ENCODE measurements around the gene CHSY1.
A peak's percentile ranks its signal among the peaks of the same experiment; 100 is the strongest.
"Not testable (repeated sequence)": the region's sequence is repeated elsewhere in the genome, so short reads cannot be mapped to it uniquely, and the experiment has no call there.

Gene CHSY1

GRCh38 chr15:101129851-101130380 lies 121.9 kb downstream of the CHSY1 start:
- TF ChIP-seq, protein P1, sequence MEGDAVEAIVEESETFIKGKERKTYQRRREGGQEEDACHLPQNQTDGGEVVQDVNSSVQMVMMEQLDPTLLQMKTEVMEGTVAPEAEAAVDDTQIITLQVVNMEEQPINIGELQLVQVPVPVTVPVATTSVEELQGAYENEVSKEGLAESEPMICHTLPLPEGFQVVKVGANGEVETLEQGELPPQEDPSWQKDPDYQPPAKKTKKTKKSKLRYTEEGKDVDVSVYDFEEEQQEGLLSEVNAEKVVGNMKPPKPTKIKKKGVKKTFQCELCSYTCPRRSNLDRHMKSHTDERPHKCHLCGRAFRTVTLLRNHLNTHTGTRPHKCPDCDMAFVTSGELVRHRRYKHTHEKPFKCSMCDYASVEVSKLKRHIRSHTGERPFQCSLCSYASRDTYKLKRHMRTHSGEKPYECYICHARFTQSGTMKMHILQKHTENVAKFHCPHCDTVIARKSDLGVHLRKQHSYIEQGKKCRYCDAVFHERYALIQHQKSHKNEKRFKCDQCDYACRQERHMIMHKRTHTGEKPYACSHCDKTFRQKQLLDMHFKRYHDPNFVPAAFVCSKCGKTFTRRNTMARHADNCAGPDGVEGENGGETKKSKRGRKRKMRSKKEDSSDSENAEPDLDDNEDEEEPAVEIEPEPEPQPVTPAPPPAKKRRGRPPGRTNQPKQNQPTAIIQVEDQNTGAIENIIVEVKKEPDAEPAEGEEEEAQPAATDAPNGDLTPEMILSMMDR (IDR thresholded peaks at IDR 0.05) = no peak
- Histone ChIP-seq H3K4me3 (no peak overlapping the region), H3K27ac (no peak overlapping the region)
- DNase-seq (ENCODE audit: low spot score) = no peak

- H3K27ac ChIP-seq = peak overlapping the region; percentile 82 to 88
- H3K4me3 ChIP-seq = peak overlapping the region; percentile 4
- TF ChIP-seq, protein P1 (IDR thresholded peaks at IDR 0.05) = no peak
- DNase-seq (ENCODE audit: low spot score) = no peak
These were observed 123.4 kb downstream of the CHSY1 start for GRCh38 chr15:101128221-101129015.

GRCh38 chr15:101127506-101128076 lies 124.3 kb downstream of the CHSY1 start:
- Histone ChIP-seq H3K27ac (peak overlapping the region; percentile 82 to 88), H3K4me3 (peak overlapping the region; percentile 29)
- TF ChIP-seq, protein P1 (IDR thresholded peaks at IDR 0.05) = no peak
- peak; percentile 91 for DNase-seq (ENCODE audit: low spot score)

- DNase-seq (ENCODE audit: low spot score) = no peak
- peak overlapping the region; percentile 82 to 88 for H3K27ac ChIP-seq
- TF ChIP-seq, protein P1 (IDR thresholded peaks at IDR 0.05) = no peak
- no peak overlapping the region for H3K4me3 ChIP-seq
These were observed 125.0 kb downstream of the CHSY1 start for GRCh38 chr15:101126618-101127505.

- not testable (repeated sequence) for H3K4me3 ChIP-seq; H3K27ac ChIP-seq; DNase-seq (ENCODE audit: low spot score)
These were observed 125.9 kb downstream of the CHSY1 start for GRCh38 chr15:101125881-101126428.
